HG02763 (cell line): Measurements from ENCODE around the gene KNTC1.
"Not testable (repeated sequence)": the region's sequence is repeated elsewhere in the genome, so short reads cannot be mapped to it uniquely, and the experiment has no call there.

Experiments
- ATAC-seq: cut with Tn5 transposase; IDR thresholded peaks from one replicate; pipeline ENCODE4 v1.9.1; 2021; ENCODE audit warnings: mild to moderate bottlenecking, moderate library complexity; ENCODE audit not compliant: unreplicated experiment

The KNTC1 gene

DNA sequence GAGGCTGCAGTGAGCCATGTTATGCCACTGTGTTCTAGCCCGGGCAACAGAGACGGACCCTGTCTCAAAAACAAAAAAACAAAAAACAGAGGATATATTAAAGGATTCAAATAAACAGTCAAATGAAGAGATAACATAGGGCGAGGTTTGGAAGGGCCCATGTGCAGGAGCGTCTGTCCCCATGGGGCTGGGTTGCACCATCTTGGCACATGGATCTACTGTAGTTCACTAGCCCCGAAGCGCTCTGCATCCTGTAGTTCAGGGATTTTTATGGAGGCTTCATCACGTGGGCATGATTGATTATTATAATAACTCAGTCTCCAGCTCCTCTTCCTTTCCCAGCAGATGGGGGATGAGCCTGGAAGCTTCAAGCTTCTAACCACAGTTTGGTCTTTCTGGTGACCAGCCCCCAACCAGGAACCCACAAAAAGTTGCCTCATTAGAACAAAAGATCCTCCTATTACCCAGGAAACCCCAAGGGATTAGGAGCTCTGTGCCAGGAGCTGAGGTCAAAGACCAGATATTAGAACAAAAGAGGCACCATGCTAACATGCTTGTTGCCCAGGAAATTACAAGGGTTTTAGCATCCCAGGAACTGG, 116.3 kb downstream of the KNTC1 start:
- no peak for ATAC-seq

DNA sequence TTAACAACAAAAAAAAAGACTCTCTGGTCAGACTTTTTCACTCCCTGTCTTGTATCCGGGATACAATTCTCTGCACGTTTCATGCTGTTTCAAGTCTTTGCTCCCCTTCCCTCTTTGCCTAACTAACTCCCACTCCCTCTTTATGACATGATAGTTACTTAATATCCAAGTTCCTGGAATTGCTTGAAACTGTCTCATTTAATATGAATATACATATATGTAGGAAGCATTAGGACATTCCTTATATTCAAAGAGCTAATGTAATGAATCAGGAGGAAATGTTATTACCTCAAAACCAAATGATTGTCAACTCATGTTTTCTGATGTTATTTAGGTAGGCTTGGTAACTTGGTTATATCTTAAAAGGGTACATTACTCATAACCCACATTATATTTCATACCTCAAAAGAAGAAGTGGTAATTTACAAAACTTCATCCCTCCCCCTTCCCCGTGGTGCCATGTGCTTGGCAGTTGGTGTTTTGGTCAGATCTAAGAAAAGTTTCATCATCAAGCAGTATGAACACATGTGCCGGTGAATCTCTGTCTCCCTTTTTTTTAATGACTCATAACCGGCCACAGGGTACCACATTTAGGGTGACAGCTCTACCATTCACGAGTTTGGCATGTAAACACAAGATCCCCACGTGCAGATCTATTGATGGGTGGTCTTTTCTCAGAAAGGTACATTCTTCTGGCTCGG, 119.6 kb downstream of the KNTC1 start:
- peak; percentile 75 for ATAC-seq

DNA sequence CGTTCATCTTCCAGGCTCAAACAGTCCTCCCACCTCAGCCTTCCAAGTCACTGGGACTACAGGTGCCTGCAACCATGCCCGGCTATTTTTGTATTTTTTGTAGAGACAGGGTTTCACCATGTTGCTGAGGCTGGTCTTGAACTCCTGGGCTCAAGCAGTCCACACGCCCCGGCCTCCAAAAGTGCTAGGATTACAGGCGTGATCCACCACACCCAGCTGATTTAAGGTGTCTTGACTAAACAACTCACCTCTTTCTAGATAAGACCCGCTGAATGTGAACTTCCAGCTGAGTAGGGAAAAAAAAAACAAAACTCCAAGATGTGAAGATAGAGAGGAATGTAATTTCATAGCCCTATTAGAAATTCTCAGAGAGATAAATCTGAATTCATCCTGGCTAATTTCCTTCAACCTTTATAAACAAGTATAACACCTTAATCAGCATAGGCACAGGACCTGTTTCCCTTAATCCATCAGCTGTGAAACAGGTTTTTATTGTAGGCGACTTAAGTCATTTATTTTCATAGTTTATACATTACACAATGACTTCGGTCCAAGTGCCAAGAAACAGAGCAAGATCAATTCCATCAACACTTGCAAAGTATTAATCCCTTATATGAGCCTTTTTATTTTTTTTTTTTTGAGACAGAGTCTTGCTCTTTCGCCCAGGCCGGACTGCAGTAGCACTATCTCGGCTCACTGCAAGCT, 124.6 kb downstream of the KNTC1 start:
- no peak for ATAC-seq

DNA sequence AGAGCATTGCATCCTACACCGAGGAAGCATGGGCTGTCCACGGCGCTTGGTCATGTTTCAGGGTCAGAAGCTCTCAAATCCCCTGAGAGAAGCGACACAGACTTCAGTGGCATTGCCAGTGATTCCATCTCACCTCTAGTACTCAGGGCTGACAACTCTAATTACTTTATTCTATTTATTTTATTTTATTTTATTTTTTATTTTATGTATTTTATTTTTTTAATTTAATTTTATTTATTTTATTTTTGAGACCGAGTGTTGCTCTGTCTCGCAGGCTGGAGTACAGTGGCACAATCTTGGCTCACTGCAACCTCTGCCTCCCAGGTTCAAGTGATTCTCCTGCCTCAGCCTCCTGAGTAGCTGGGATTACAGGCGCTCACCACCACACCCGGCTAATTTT, 126.2 kb downstream of the KNTC1 start:
- ATAC-seq, result not testable (repeated sequence)

DNA sequence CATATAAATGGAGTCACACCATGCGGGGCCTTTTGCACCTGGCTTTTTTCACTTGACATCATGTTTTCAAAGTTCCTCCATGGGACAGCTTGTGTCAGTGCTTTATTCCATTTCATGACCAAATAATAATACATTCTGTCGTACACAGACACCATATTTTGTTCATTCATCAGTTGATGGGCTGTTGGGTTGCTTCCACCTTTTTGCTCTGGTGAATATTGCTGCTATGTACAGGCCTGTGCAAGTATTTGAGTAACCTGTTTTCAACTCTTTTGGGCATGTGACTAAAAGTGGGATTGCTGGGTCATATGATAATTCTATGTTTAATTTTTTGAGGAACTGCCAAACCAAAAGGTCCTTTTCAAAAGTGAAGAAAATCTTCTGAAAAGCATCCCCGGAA, 129.2 kb downstream of the KNTC1 start:
- ATAC-seq, result no peak

DNA sequence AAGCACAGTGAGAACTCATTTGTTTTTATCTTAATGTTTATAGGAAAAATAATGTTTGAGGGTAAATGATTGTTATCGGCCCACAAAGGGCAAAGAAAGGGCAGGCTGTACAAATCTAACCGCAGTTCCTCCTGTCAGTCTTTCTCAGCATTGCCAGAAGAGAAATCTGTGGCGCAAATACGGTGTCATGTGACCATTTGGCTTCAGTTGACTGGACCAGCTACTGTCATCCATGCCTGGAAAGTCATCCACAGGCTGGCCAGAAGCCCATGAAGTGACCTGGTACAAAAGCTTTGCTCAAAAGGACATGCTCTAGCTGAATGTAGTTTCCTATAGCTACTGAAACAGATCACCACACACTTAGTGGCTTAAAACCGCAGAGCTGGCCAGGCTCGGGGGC, 132.5 kb downstream of the KNTC1 start:
- no peak for ATAC-seq

DNA sequence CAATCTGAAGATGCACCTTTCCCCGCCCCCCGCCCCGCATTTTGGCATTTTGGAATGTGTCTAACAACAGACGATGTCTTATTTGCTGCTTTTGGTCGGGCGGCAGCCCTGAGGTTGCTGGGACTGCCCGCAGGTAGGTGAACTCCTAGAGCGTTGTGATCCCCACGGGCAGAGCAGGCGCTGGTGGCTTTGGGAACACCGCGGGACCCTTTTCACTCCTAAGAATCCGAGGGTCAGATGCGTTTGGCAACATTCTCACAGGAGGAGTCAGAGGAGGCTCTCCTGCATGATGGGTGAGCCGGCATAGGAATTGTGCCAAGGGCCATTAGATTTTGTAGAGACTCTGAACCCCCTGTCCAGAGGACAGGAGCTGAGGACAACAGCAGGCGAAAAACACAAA, 134.2 kb downstream of the KNTC1 start:
- no peak for ATAC-seq

DNA sequence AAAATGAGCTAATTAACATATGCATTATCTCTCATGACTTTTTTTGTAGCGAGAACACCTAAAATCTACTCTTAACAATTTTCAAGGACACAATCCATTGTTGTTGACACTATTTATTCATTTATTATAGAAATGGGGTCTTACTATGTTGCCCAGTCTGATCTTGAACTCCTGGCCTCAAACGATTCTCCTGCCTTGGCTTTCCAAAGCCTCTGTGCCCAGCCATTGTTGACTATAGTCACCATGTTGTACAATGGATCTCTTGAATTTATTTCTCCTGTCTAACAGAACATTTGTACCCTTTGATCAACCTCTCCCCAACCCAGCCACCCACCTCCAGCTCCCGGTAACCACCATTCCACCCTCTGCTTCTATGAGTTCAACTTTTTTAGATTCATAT, 134.9 kb downstream of the KNTC1 start:
- no peak for ATAC-seq

DNA sequence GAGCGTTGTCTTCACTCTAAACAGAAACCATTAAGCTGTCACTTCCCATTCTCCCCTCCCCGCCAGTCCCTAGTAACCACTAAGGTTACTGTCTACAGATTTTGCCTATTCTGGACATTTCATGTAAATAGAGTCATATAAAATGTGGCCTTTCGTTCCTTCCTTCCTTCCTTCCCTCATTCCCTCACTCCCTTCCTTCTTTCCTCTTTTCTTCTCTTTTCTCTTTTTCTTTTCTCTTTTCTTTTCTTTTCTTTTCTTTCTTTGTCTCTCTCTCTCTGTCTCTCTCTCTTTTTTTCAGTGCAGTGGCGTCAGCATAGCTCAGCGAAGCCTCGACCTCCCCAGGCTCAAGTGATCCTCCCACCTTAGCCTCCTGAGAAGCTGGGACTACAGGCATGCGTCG, 138.3 kb downstream of the KNTC1 start:
- no peak for ATAC-seq

DNA sequence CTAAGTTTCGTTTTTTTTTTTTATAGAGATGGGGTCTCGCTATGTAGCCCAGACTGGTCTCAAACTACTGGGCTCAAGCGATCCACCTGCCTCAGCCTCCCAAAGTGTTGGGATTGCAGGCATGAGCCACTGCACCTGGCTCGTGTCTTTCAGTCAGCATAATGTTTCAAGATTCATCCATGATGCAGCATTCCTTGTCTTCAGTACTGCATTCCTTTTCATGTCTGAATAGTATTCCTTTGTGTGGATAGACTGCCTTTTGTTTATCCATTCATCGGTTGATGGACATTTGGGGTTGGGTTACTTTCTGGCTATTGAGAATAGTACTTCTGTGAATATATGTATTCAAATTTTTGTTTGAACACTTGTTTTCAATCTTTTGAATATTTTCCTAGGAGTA, 138.7 kb downstream of the KNTC1 start:
- no peak for ATAC-seq

DNA sequence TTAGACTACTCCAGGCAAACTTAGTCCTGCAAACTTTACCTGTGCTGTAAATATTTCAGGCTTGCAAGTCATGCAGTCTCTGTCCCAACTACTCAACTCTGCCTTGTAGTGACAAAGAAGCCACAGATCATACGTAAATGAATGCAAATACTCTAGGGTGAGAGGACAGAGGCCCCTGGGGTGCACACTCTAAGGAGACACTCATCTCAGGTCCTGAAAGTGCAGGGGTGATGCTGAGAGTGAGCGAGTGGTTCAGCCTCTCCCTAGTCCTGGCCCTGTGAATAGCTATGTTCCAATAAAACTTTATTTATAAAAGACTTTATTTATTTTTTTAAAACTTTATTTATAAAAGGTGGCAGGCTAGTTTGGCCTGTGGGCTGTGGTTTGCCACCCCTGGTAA, 141.2 kb downstream of the KNTC1 start:
- ATAC-seq, result no peak

DNA sequence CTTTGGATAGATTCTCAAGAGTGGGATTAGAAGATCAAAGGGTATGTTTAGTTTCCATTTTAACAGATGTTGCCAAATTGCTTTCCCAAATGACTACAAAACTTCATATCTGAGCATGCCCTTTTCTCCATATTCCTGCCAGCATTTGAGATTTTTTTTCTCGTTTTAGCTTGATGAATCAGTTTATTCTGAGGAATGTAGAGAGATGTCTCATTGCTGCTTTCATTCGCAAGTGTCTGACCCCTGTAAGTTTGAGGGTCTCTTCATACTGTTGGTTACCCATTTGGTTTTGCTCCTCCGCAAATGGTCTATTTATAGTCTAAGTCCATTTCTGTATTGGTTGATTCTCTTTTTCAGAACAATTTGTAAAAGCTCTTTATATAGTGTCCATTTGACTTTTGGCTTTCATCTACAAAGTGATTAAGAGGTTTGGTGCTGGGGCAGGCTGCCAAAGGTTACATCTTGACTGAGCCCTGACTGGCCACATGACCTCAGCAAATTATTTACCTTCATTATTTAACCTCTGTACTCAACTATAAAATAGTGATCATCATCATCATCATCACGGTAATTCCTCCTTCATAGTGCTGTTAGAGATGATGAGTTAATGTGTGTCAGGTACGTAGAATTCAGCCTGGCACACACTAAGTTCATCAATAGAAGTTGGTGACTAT, 142.5 kb downstream of the KNTC1 start:
- no peak for ATAC-seq

DNA sequence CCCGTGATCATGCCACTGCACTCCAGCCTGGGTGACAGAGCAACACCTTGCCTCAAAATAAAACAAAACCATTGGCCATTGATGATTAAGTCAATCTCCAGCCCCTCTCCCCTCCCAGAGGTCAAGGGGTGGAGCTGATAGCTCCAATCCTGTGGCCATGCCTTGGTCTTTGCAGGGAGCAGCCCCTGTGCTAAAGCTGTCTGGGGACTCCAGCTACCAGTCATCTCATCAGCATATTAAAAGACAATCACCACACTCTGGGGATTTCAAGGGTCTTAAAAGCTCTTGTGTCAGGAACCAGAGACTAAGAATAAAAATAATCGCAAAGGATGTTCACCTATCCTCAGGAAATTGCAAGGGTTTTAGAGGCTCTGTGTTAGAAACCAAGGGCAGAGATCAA, 145.5 kb downstream of the KNTC1 start:
- no peak for ATAC-seq
